Measurements from ENCODE around the gene VGLL4.

The VGLL4 gene

GRCh38 chr3:11625376-11626083 lies 18.2 kb downstream of the VGLL4 start:
- DNase-seq, result no peak

DNA sequence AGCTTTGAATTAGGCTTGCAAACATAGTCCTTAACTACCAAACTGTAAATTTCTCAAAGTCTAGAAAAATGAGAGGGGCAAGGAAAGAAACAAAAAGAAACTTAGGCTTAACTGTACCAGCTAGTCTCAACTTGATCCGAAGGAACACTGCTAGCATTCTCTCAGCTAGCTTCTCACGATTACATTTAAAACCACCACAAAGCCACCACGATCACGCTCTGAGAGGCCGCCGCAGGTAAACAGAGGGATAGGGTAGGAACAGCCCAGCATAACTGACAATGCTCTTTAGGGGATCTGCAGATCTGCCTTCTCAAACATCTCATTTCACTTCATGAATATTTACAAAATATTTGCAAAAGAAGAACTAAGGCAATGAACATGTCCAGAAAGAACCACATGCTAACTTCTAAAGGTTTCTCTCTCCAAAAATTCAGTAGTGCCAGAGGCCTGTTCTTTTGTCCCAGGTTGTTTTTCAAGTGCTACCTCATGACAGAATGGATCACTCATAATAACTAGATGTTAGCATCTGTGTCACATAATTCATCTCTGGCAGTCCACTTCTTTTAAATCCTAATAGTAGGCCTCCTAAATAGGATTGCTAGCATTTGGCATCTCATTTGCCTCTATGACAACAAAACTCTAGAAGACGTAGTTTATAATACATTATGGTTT lies 18.9 kb downstream of the VGLL4 start:
- no peak for DNase-seq

DNA sequence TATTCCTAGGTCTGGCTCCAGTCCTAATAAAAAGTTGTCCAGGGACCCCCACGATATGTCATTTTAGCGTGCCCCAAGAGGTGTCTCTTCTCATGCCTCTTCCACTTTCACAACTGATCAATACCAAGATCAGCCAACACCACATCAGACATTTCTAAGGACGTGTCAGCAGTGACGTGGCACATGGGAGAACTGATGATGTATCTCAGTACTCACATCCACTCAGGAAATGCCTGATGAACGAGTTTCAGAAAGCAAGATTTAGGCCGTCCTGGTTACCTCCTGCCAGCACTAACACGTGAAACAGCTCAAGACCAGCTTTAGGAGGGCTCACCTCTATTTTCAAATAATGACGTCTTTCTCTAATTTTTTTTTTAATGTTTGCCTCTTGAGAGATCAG lies 19.6 kb downstream of the VGLL4 start:
- no peak for DNase-seq

GRCh38 chr3:11622586-11623550 lies 20.8 kb downstream of the VGLL4 start:
- DNase-seq, result no peak

- no peak for DNase-seq
These were observed 22.6 kb downstream of the VGLL4 start for GRCh38 chr3:11621077-11621476.

GRCh38 chr3:11619946-11620652 lies 23.6 kb downstream of the VGLL4 start:
- no peak for DNase-seq

- no peak for DNase-seq
These were observed 24.3 kb downstream of the VGLL4 start for GRCh38 chr3:11619461-11619860.

GRCh38 chr3:11618904-11619303 lies 24.8 kb downstream of the VGLL4 start:
- DNase-seq, result no peak

DNA sequence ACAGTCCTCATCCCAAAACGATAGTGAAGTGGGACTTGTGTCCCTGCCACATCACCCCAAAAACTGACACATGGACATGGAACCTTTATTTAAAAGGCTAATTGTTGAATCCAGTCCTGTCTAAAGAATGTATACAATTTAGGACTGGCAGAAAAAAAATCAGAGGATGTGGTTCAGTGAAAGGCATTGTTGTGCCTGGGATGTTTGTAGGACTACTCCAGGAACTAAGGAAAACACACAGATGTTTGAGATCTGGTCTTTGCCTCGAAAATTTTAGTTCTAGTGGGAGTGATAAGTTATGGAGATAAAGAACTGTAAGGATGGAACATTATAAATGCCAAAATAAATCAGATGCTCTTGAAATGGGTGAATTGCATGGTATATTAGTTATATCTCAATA lies 27.2 kb downstream of the VGLL4 start:
- DNase-seq, result no peak

DNA sequence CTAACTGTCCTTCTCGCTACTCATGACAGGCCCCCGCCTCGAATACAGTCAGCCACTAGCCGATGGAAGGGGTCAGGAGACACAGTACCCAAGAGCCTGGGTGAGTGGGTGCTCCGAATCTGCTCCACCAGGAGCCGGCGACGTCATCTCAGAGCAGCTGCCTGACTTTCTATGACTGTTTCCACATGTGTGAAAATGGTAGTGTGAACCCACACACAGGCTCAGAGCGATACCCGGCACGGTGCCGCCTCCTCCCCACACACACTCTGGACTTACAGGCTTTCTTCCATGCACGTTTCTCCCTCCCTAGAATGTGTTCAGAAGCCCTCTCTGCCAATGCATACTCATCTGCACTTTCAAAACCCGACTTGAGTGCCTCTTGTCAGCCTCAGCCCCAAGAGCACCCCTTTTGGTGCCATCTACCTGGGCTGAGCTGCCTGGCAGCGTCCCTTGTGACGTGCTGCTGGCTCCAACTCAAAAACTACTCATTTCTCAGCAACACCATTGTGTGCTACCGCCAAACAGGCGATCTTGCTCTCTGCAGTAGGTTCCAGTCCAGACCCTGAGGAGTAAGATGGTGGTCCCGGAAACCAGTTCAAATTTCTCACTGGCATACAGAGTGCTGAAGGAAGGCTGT lies 29.7 kb downstream of the VGLL4 start:
- DNase-seq, result no peak

GRCh38 chr3:11613319-11613718 lies 30.4 kb downstream of the VGLL4 start:
- no peak for DNase-seq

DNA sequence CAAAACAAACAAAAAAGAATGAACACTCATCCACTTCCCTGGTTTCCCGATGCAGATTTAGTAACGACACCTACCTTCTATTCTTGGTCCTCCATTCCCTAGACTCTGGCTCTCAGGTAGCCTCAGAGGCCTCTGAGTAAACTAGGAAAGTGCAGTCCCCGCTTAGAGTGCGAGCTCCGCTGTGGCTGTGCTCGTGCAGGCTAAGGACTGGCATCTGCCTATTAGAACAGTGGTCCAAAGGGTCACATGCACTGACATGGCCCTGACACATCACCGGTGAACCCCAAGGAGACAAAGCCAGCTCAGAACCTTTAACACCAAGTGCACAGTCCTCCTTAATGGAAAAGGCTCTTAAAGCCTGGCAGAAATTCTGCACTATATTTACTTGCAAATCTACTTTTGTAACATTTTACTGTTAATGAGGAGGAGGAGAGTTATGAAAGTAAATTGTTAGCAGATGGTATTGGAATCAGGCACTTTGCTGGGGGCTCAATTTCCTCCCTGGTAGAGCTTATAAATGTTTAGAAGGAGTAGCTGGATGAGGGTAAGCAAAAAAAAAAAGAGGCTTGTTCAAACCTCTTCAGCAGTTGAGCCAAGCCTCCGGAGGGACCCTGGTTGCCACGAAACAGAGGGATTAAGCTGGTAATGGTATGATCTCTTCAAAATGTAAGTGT lies 31.1 kb downstream of the VGLL4 start:
- DNase-seq, result no peak

- DNase-seq, result no peak
These were observed 32.3 kb downstream of the VGLL4 start for GRCh38 chr3:11611341-11611799.

DNA sequence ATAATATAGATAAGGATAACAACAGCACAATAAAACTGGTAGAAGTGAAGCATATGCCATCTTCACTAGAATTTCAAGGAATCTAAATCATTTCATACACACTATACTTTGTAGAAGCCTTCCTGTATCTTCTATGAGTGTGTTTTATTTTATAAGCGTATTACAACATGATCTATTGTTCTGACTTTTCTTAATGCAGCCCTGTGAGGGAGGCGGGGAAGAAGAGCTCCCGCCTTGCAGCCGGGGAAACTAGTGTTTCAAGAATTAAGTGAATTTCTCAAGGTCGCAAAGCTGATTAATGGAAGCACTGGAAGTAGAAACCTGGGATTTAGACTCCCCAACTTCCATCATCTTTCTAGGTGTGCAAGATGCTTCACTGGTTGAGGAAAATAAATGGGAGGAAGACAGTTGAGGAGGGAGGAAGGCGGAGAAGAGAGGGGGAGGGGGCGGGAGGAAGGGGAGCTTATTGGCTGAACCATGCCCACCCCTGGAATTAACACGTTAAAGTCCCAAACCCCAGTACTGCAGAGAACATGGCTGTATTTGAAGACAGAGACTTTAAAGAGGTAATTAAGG lies 32.9 kb downstream of the VGLL4 start:
- DNase-seq, result no peak

GRCh38 chr3:11610044-11610671 lies 33.6 kb downstream of the VGLL4 start:
- no peak for DNase-seq

DNA sequence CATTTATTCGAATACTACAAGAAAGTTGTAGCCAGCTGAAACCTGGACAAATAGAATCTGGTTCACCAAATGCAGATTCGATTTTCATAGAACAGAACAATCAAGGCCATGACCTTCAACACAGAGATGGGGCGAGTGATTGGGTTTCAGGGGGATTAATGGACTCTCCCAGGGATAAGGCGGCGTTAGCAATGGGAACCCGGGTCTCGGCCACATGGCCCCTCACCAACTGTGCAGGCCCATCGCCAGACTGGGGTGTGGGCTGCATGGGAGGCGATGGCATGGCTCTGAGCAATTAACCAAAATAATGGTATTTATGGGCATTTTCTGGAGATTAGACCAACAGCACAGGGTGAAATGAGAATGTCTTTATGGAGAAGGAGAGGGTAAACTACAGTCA lies 34.2 kb downstream of the VGLL4 start:
- no peak for DNase-seq

- DNase-seq, result no peak
These were observed 35.9 kb downstream of the VGLL4 start for GRCh38 chr3:11607816-11608215.

DNA sequence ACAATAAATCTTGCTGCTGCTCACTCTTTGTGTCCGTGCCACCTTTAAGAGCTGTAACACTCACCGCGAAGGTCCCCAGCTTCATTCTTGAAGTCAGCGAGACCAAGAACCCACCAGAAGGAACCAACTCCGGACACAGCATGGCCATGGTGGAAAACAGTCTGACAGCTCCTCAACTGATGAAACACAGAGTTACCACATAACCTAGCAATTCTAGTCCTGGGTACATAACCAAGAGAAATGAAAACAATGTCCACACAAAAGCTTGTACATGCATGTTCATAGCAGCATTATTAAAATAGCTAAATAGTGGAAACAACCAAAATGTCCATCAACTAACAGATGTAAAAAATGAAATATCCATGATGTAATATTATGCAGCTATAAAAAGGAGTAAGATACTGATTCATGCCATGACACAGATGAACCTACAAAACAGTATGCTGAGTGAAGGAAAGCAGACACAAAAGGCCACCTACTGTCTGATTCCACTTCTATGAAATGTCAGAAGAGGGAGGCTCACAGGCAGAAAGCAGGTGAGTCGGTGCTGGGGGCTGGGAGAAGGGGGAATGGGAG lies 36.8 kb downstream of the VGLL4 start:
- no peak for DNase-seq

DNA sequence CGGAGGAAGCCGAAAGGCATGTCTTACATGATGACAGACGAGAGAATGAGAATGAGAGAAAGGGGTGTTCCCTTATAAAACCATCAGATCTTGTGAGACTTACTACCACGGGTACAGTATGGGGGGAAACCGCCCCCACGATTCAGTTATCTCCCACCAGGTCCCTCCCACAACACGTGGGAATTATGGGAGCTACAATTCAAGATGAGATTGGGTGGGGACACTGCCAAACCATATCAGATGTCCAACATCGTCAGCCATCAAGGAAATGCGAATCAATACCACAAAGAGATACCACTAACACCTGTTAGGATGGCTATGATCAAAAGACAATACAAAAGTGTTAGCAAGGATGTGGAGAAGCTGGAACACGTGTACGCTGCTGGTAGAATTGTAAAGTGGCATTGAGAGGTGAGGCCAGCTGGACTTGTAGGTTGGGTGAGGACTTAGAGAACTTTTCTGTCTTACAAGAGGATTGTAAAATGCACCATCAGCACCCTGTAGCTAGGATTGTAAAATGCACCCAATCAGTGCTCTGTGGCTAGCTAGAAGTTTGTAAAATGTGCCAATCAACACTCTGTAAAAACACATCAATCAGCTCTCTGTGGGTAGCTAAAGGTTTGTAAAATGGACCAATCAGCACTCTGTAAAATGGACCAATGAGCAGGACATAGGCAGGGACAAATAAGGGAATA lies 37.5 kb downstream of the VGLL4 start:
- DNase-seq, result no peak

DNA sequence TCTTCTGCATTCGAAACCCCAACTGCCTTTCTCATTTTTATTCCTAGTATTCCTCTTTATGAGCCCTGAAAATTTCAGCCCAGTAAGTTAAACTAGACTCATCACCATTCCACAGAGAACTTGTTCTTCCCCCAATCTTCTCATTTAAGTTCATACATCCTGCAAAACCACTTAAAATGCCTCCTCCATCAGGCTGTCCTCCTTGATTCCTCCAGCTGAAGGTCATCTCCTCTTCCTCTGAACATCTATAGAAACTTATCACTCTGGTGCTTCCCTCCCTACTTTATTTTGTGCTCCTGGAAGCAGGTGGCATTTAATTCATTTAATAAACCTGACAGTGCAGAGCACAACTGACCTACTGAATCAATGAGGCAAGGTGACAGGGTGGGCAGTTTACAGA lies 38.3 kb downstream of the VGLL4 start:
- DNase-seq, result no peak

Data from HCEC 1CT (cell line).